CD4-positive, alpha-beta T cell treated with Interleukin-6 at 100 ng/mL for 8 hours (primary cell): ENCODE data around the gene TXN2.
"Not testable (repeated sequence)": the region's sequence is repeated elsewhere in the genome, so short reads cannot be mapped to it uniquely, and the experiment has no call there.

Experiments used
- DNase-seq: peaks from one replicate; pipeline ENCODE4 v3.0.0-alpha.2; 2020; ENCODE audit warnings: mixed read lengths, low spot score

Gene TXN2

GRCh38 chr22:36481393-36482168 is at the start of gene TXN2:
TXN2 (minus strand) TSS chr22:36481640; CDS start chr22:36480837, 803 bp downstream.
- DNase-seq, result peak; percentile 96

- peak; percentile 99 for DNase-seq
These were observed 47.6 kb upstream of the TXN2 start, which contains the start of gene EIF3D for GRCh38 chr22:36528795-36529751. EIF3D (minus strand) TSS chr22:36529166; CDS start chr22:36526121, 3,045 bp downstream.

- DNase-seq, result no peak
These were observed 46.9 kb upstream of the TXN2 start for GRCh38 chr22:36528341-36528740.

- DNase-seq, result no peak
These were observed 41.2 kb upstream of the TXN2 start for GRCh38 chr22:36522662-36523061.

- DNase-seq, result no peak
These were observed 39.0 kb upstream of the TXN2 start for GRCh38 chr22:36520423-36520822.

- DNase-seq, result not testable (repeated sequence)
These were observed 38.5 kb upstream of the TXN2 start for GRCh38 chr22:36519906-36520305.

- DNase-seq, result no peak
These were observed 33.3 kb upstream of the TXN2 start for GRCh38 chr22:36514766-36515165.

GRCh38 chr22:36512991-36513390 is 31.6 kb upstream of the TXN2 start:
- no peak for DNase-seq

- DNase-seq, result no peak
These were observed 30.9 kb upstream of the TXN2 start for GRCh38 chr22:36512333-36512732.

GRCh38 chr22:36510966-36511881 is 29.8 kb upstream of the TXN2 start:
- peak; percentile 18 for DNase-seq

GRCh38 chr22:36510384-36510783 is 28.9 kb upstream of the TXN2 start:
- DNase-seq, result no peak

- DNase-seq, result no peak
These were observed 26.1 kb upstream of the TXN2 start for GRCh38 chr22:36507518-36508010.

- DNase-seq, result peak; percentile 86
These were observed 25.4 kb upstream of the TXN2 start, which contains the start of gene FOXRED2 for GRCh38 chr22:36506637-36507517. FOXRED2 (minus strand) TSS chr22:36507040; CDS start chr22:36506422, 618 bp downstream.

GRCh38 chr22:36505998-36506635 is 24.7 kb upstream of the TXN2 start:
- no peak for DNase-seq

GRCh38 chr22:36497910-36498665 is 16.6 kb upstream of the TXN2 start:
- no peak for DNase-seq

GRCh38 chr22:36493690-36494110 is 12.3 kb upstream of the TXN2 start:
- DNase-seq, result no peak

- no peak for DNase-seq
These were observed 10.7 kb upstream of the TXN2 start for GRCh38 chr22:36492109-36492508.

GRCh38 chr22:36491155-36491554 is 9.7 kb upstream of the TXN2 start:
- no peak for DNase-seq
